ENCODE measurements around the gene DDI1.

DNA sequence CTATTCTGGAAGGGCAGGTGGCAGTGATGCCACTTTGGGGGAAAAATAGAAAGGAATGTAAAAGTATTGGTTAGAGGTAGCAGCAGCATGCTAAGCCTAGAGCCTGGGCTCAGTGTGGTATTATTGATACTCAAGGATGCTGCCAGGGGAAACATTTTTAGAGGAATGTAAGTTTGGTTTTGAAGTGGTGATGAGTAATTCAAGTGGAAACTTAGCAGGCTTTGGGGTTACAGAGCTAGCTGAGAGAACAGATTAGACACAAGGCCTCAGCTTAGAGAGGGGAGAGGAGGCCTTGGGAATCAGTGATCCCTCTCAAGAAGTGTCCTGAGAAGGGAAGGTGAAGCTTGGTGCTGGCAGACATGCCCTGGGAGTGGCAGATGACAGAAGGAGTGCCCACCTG lies 32.9 kb upstream of the DDI1 start:
- TF ChIP-seq POLR2AphosphoS5 (IDR thresholded peaks at IDR 0.05; ENCODE audit: low read depth, low read length) (no peak), POLR2A (IDR thresholded peaks at IDR 0.05; ENCODE audit: borderline replicate concordance, extremely low read depth, insufficient read depth, insufficient read length) (no peak), CEBPB (IDR thresholded peaks at IDR 0.05; ENCODE audit: low read depth) (no peak), EZH2 (IDR thresholded peaks at IDR 0.05) (no peak), EZH2phosphoT487 (IDR thresholded peaks at IDR 0.05; ENCODE audit: borderline replicate concordance) (no peak), SP1 (IDR thresholded peaks at IDR 0.05; ENCODE audit: low read depth) (no peak), YY1 (IDR thresholded peaks at IDR 0.05; ENCODE audit: extremely low read depth, insufficient replicate concordance, low read depth, low read length) (no peak), JUND (IDR thresholded peaks at IDR 0.05) (no peak), ZNF274 (IDR thresholded peaks at IDR 0.05; ENCODE audit: low read depth, low read length) (no peak), RAD21 (IDR thresholded peaks at IDR 0.05; ENCODE audit: low read depth) (no peak)
- TF ChIP-seq, protein P1, sequence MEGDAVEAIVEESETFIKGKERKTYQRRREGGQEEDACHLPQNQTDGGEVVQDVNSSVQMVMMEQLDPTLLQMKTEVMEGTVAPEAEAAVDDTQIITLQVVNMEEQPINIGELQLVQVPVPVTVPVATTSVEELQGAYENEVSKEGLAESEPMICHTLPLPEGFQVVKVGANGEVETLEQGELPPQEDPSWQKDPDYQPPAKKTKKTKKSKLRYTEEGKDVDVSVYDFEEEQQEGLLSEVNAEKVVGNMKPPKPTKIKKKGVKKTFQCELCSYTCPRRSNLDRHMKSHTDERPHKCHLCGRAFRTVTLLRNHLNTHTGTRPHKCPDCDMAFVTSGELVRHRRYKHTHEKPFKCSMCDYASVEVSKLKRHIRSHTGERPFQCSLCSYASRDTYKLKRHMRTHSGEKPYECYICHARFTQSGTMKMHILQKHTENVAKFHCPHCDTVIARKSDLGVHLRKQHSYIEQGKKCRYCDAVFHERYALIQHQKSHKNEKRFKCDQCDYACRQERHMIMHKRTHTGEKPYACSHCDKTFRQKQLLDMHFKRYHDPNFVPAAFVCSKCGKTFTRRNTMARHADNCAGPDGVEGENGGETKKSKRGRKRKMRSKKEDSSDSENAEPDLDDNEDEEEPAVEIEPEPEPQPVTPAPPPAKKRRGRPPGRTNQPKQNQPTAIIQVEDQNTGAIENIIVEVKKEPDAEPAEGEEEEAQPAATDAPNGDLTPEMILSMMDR (IDR thresholded peaks at IDR 0.05 in 2 of 3, conservative IDR thresholded peaks at IDR 0.05 in 1 of 3; ENCODE audit: borderline replicate concordance in 1 of 3, insufficient read depth in 1 of 3, low read depth in 2 of 3, low read length in 2 of 3) = no peak
- TF ChIP-seq, protein P2, sequence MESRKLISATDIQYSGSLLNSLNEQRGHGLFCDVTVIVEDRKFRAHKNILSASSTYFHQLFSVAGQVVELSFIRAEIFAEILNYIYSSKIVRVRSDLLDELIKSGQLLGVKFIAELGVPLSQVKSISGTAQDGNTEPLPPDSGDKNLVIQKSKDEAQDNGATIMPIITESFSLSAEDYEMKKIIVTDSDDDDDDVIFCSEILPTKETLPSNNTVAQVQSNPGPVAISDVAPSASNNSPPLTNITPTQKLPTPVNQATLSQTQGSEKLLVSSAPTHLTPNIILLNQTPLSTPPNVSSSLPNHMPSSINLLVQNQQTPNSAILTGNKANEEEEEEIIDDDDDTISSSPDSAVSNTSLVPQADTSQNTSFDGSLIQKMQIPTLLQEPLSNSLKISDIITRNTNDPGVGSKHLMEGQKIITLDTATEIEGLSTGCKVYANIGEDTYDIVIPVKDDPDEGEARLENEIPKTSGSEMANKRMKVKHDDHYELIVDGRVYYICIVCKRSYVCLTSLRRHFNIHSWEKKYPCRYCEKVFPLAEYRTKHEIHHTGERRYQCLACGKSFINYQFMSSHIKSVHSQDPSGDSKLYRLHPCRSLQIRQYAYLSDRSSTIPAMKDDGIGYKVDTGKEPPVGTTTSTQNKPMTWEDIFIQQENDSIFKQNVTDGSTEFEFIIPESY (IDR thresholded peaks at IDR 0.05; ENCODE audit: extremely low read depth, insufficient replicate concordance, low read length) = no peak
- TF ChIP-seq, protein P3, sequence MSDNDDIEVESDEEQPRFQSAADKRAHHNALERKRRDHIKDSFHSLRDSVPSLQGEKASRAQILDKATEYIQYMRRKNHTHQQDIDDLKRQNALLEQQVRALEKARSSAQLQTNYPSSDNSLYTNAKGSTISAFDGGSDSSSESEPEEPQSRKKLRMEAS (IDR thresholded peaks at IDR 0.05) = no peak
- TF ChIP-seq, protein P4, sequence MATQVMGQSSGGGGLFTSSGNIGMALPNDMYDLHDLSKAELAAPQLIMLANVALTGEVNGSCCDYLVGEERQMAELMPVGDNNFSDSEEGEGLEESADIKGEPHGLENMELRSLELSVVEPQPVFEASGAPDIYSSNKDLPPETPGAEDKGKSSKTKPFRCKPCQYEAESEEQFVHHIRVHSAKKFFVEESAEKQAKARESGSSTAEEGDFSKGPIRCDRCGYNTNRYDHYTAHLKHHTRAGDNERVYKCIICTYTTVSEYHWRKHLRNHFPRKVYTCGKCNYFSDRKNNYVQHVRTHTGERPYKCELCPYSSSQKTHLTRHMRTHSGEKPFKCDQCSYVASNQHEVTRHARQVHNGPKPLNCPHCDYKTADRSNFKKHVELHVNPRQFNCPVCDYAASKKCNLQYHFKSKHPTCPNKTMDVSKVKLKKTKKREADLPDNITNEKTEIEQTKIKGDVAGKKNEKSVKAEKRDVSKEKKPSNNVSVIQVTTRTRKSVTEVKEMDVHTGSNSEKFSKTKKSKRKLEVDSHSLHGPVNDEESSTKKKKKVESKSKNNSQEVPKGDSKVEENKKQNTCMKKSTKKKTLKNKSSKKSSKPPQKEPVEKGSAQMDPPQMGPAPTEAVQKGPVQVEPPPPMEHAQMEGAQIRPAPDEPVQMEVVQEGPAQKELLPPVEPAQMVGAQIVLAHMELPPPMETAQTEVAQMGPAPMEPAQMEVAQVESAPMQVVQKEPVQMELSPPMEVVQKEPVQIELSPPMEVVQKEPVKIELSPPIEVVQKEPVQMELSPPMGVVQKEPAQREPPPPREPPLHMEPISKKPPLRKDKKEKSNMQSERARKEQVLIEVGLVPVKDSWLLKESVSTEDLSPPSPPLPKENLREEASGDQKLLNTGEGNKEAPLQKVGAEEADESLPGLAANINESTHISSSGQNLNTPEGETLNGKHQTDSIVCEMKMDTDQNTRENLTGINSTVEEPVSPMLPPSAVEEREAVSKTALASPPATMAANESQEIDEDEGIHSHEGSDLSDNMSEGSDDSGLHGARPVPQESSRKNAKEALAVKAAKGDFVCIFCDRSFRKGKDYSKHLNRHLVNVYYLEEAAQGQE (IDR thresholded peaks at IDR 0.05; ENCODE audit: low read depth) = no peak

All from HCT116 (cell line).